Esophagus squamous epithelium (tissue), 5 donors: ENCODE measurements around the gene DNASE1L3. TPM values are rescaled to one million over a fixed set of nuclear protein-coding genes. Genes with fewer than 3 reads are reported as not detected.

Source experiments
- DNase-seq: peaks from one replicate; lab custom pipeline; 2025; lab: John Stamatoyannopoulos, UW
- H3K27ac ChIP-seq, 4 donors: fragments of 200-600 bp; sonication (generic); one replicate each; pipeline ENCODE4 v1.5.1; 2016 to 2019; ENCODE audit warnings: mild to moderate bottlenecking in 1 of 4
- H3K27me3 ChIP-seq, 4 donors: fragments of 200-600 bp; sonication (generic); 1 replicate in 3 of 4; 2 replicates in 1 of 4; pipeline versions ENCODE4 v1.5.1 to v1.6.0; 2017 to 2021; ENCODE audit warnings: antibody characterized with exemption in 1 of 4
- H3K36me3 ChIP-seq, 3 donors: fragments of 200-600 bp; sonication (generic); one replicate each; pipeline ENCODE4 v1.5.1; 2016 to 2019
- H3K4me1 ChIP-seq, 3 donors: fragments of 200-600 bp; sonication (generic); one replicate each; pipeline ENCODE4 v1.5.1; 2017 to 2019
- H3K4me3 ChIP-seq, 4 donors: fragments of 200-600 bp; sonication (generic); 1 replicate in 3 of 4; 2 replicates in 1 of 4; pipeline ENCODE4 v1.5.1; 2016 to 2019; ENCODE audit warnings: mild to moderate bottlenecking in 2 of 4, moderate library complexity in 1 of 4
- H3K9me3 ChIP-seq, 3 donors: fragments of 200-600 bp; sonication (generic); one replicate each; pipeline ENCODE4 v1.5.1; 2016 to 2019
- POLR2A ChIP-seq, 4 donors: fragments of 450-650 bp; IDR thresholded peaks; one replicate each; pipeline ENCODE4 v1.6.1; 2017; ENCODE audit warnings: antibody characterized with exemption in 4 of 4, mild to moderate bottlenecking in 4 of 4, moderate library complexity in 3 of 4
- WGBS, 2 donors: methylation state at CpG; one replicate each; pipeline ENCODE4 v1.1.5; 2018; 5-methylcytosine and 5-hydroxymethylcytosine counted together
- intact Hi-C: fragments of 100-400 bp; cut with DNase I; formaldehyde crosslinking; loops from one replicate; pipeline ENCODE4 v1.15.0; 2022
- total RNA-seq, 4 donors: library from RNA; depleted of rRNA; stranded (reverse); fragments of >200 nt; gene quantifications; one replicate each; pipeline ENCODE4 v1.1.0, GENCODE V29; 2016
- TF ChIP-seq, protein P1 (sequence below), 6 experiments: fragments of 450-650 bp in 4 of 6; fragments of 200-600 bp in 2 of 6; sonication (generic) in 2 of 6; IDR thresholded peaks; one replicate each; pipeline ENCODE4 v1.5.1; 2016 to 2019; ENCODE audit warnings: antibody characterized with exemption in 6 of 6, mild to moderate bottlenecking in 4 of 6, moderate library complexity in 4 of 6
- donor health status: DM: yes; HTN: yes; CAD: no.

Gene DNASE1L3
- total RNA-seq, 4 donors from 2014 or later, result 8.3 to 15.3 (median 11.9) TPM

GRCh38 chr3:58215317-58216025, 4.7 kb upstream of the DNASE1L3 start:
- Histone ChIP-seq H3K36me3 (no peaks in the 10 kb centered on the region), H3K9me3 (no peaks in the 10 kb centered on the region), H3K27ac (peak overlapping the region; percentile 84 to 93 (median 89)), H3K4me3 (no peak overlapping the region), H3K4me1 (peaks cover 22 to 65% (median 42%) of the 10 kb centered on the region in 3 donors), H3K27me3 (no peaks in the 10 kb centered on the region)
- WGBS, 2 donors, result 48 to 62% methylated on average over 8 to 10 of the region's 10 CpGs
- intact Hi-C loops, result no loop called here
- DNase-seq, result no peak
- no peak for TF ChIP-seq POLR2A (IDR thresholded peaks at IDR 0.05)
- TF ChIP-seq, protein P1, sequence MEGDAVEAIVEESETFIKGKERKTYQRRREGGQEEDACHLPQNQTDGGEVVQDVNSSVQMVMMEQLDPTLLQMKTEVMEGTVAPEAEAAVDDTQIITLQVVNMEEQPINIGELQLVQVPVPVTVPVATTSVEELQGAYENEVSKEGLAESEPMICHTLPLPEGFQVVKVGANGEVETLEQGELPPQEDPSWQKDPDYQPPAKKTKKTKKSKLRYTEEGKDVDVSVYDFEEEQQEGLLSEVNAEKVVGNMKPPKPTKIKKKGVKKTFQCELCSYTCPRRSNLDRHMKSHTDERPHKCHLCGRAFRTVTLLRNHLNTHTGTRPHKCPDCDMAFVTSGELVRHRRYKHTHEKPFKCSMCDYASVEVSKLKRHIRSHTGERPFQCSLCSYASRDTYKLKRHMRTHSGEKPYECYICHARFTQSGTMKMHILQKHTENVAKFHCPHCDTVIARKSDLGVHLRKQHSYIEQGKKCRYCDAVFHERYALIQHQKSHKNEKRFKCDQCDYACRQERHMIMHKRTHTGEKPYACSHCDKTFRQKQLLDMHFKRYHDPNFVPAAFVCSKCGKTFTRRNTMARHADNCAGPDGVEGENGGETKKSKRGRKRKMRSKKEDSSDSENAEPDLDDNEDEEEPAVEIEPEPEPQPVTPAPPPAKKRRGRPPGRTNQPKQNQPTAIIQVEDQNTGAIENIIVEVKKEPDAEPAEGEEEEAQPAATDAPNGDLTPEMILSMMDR (IDR thresholded peaks at IDR 0.05), result no peak

DNA sequence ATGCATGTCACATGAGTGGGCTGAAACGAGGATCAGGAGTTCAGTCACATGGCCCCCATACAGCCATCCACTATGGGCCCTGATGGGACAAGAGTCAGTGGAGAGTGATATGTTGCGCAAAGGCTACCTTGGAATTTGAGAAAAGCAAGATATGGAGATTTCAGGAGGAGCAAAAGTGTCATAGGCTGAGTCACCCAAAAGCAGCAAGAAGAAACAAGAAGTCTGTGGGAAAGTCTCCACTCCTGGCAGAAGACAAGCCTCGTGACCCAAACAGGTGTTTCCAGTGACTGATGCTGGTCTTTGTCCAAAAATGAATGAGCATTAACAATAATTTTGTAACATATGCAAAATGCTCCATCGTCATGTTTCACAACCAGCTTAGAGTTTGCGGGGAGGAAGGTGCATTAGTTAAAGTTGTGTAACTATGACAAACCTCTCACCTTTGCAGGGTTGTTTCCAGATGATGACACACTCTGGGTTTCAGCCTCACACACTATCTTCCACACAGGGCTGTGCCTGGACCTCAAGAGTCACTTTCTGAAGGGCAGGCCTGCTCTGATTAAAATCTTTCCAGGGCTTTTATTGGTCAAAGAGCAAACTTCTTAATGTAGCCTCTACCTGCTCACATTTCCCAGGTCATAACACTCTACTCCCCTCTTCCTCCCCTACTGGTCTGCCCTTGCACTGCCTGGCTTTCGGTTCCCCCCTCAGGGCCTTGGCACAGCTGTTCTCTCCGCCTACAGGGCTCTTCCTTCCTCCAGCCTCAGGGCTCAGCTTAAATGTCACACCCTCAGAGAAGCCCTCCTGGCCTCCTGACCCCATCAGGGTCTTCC, 3.9 kb upstream of the DNASE1L3 start:
- intact Hi-C loops, result no loop called here
- H3K9me3 ChIP-seq, result no peaks in the 10 kb centered on the region
- H3K4me3 ChIP-seq, result no peak overlapping the region
- H3K4me1 ChIP-seq, result peaks cover 22 to 73% (median 42%) of the 10 kb centered on the region in 3 donors
- TF ChIP-seq, protein P1 (IDR thresholded peaks at IDR 0.05), result peak in 2 of 6 experiments; percentile 44 to 45
- TF ChIP-seq POLR2A (IDR thresholded peaks at IDR 0.05), result no peak
- H3K27me3 ChIP-seq, result no peaks in the 10 kb centered on the region
- DNase-seq, result no peak
- H3K27ac ChIP-seq, result peak overlapping the region; percentile 84 to 93 (median 89)
- no peaks in the 10 kb centered on the region for H3K36me3 ChIP-seq
- 28 to 40% methylated on average over 6 to 7 of the region's 7 CpGs for WGBS, 2 donors

GRCh38 chr3:58209933-58210332, 839 bp downstream of the DNASE1L3 start:
- no peak for DNase-seq
- Histone ChIP-seq H3K4me1 (peaks cover 24 to 69% (median 25%) of the 10 kb centered on the region in 3 donors), H3K36me3 (no peaks in the 10 kb centered on the region), H3K9me3 (no peaks in the 10 kb centered on the region), H3K4me3 (no peak overlapping the region), H3K27ac (no peak overlapping the region), H3K27me3 (no peaks in the 10 kb centered on the region)
- 77 to 96% methylated on average over 3 of the region's 3 CpGs for WGBS, 2 donors
- no peak for TF ChIP-seq POLR2A (IDR thresholded peaks at IDR 0.05)
- TF ChIP-seq, protein P1 (IDR thresholded peaks at IDR 0.05), result no peak
- intact Hi-C loops, result no loop called here

GRCh38 chr3:58207954-58208353, 2.8 kb downstream of the DNASE1L3 start:
- H3K27ac ChIP-seq, result no peak overlapping the region
- no peaks in the 10 kb centered on the region for H3K27me3 ChIP-seq
- H3K4me1 ChIP-seq, result peaks cover 13 to 50% (median 16%) of the 10 kb centered on the region in 3 donors
- no peak for TF ChIP-seq POLR2A (IDR thresholded peaks at IDR 0.05)
- TF ChIP-seq, protein P1 (IDR thresholded peaks at IDR 0.05), result no peak
- no peak overlapping the region for H3K4me3 ChIP-seq
- no peaks in the 10 kb centered on the region for H3K36me3 ChIP-seq
- DNase-seq, result no peak
- 88 to 94% methylated on average over 4 of the region's 4 CpGs for WGBS, 2 donors
- intact Hi-C loops, result no loop called here
- no peaks in the 10 kb centered on the region for H3K9me3 ChIP-seq
